IMR-90 (cell line): ENCODE results near the gene FAM120A. TPM values are rescaled to one million over a fixed set of nuclear protein-coding genes. Genes with fewer than 3 reads are reported as not detected.

Experiments
- ATAC-seq: fragments of 200-7000 bp; cut with Tn5 transposase; 2 replicates; pipeline ENCODE4 v1.9.1; 2020; ENCODE audit warnings: low read depth, mild to moderate bottlenecking, moderate library complexity
- BruUV-seq: library from RNA; stranded (reverse); fragments of 400-500 nt; replicated peaks from 2 replicates; lab custom pipeline; 2021; lab: Mats Ljungman, UMichigan
- CTCF ChIA-PET: fragments of 300-600 bp; formaldehyde crosslinking; extraction: SDS; loops from one replicate; lab custom pipeline; 2021; ENCODE audit warnings: antibody characterized with exemption; lab: Yijun Ruan, JAX
- POLR2A ChIA-PET: fragments of 300-600 bp; sonication (Branson Sonifier 250); formaldehyde crosslinking; loops from one replicate; lab custom pipeline; 2022; ENCODE audit warnings: antibody characterized with exemption; ENCODE audit not compliant: unreplicated experiment; lab: Charles Lee
- DNase-seq: peaks from one replicate; pipeline ENCODE4 v3.0.0; 2013
- H2AFZ ChIP-seq: replicated peaks from 2 replicates; pipeline ENCODE3; 2013; ENCODE audit warnings: low read length, mild to moderate bottlenecking; ENCODE audit not compliant: poor library complexity
- H2AK5ac ChIP-seq: 2 replicates; pipeline ENCODE4 v1.6.1; 2013; ENCODE audit warnings: low read depth, low read length, inconsistent platforms
- H2AK9ac ChIP-seq: replicated peaks from 2 replicates; pipeline ENCODE3; 2013; ENCODE audit warnings: mild to moderate bottlenecking, low read depth, low read length, moderate library complexity; ENCODE audit not compliant: poor library complexity
- H2BK120ac ChIP-seq: 2 replicates; pipeline ENCODE4 v1.6.1; 2013; ENCODE audit warnings: low read depth, low read length, inconsistent platforms
- H2BK15ac ChIP-seq: 3 replicates; pipeline ENCODE4 v1.6.1; 2013; ENCODE audit warnings: low read depth, low read length, inconsistent platforms
- H2BK20ac ChIP-seq: 2 replicates; pipeline ENCODE4 v1.6.1; 2013; ENCODE audit warnings: low read depth, mild to moderate bottlenecking, inconsistent platforms, low read length, moderate library complexity
- H2BK5ac ChIP-seq: 2 replicates; pipeline ENCODE4 v1.6.1; 2013; ENCODE audit warnings: mild to moderate bottlenecking, low read depth, low read length, inconsistent platforms; ENCODE audit not compliant: poor library complexity, severe bottlenecking
- H3K14ac ChIP-seq: replicated peaks from 2 replicates; pipeline ENCODE4 v1.6.1; 2013; ENCODE audit warnings: low read depth, low read length, inconsistent platforms
- H3K18ac ChIP-seq: 2 replicates; pipeline ENCODE4 v1.6.1; 2013; ENCODE audit warnings: low read depth, low read length, control low read depth
- H3K23ac ChIP-seq: 2 replicates; pipeline ENCODE4 v1.6.1; 2013; ENCODE audit warnings: low read depth, low read length, inconsistent platforms
- H3K27ac ChIP-seq: 2 replicates; pipeline ENCODE4 v1.5.1; 2013; ENCODE audit warnings: mild to moderate bottlenecking, control low read depth, low read length; ENCODE audit not compliant: insufficient read depth
- H3K27me3 ChIP-seq: 2 replicates; pipeline ENCODE4 v1.6.1; 2013; ENCODE audit warnings: low read length; ENCODE audit not compliant: control insufficient read depth, insufficient read depth
- H3K36me3 ChIP-seq: 2 replicates; pipeline ENCODE4 v1.6.1; 2013; ENCODE audit warnings: low read length, mixed read lengths; ENCODE audit not compliant: control insufficient read depth, insufficient read depth
- H3K4ac ChIP-seq: 2 replicates; pipeline ENCODE4 v1.6.1; 2013; ENCODE audit warnings: low read depth, low read length, inconsistent platforms
- H3K4me1 ChIP-seq: 2 replicates; pipeline ENCODE4 v1.6.1; 2013; ENCODE audit warnings: low read length, mixed read lengths; ENCODE audit not compliant: control insufficient read depth, insufficient read depth
- H3K4me2 ChIP-seq: 2 replicates; pipeline ENCODE4 v1.6.1; 2013; ENCODE audit warnings: low read depth, mild to moderate bottlenecking, control low read depth, low read length, moderate library complexity
- H3K4me3 ChIP-seq: 2 replicates; pipeline ENCODE4 v1.5.1; 2013; ENCODE audit warnings: low read depth, mild to moderate bottlenecking, control low read depth, low read length, moderate library complexity; ENCODE audit not compliant: insufficient read depth
- H3K56ac ChIP-seq: 2 replicates; pipeline ENCODE4 v1.6.1; 2013; ENCODE audit warnings: low read length, inconsistent platforms; ENCODE audit not compliant: insufficient read depth; ENCODE audit errors: extremely low read depth
- H3K79me1 ChIP-seq, 2 experiments: 2 replicates each; pipeline ENCODE4 v1.6.1; 2013; ENCODE audit warnings: low read length in 2 of 2, inconsistent platforms in 1 of 2, low read depth in 1 of 2
- H3K9ac ChIP-seq: 2 replicates; pipeline ENCODE4 v1.6.1; 2013; ENCODE audit warnings: low read depth, low read length, control low read depth
- H3K9me1 ChIP-seq: 2 replicates; pipeline ENCODE4 v1.6.1; 2013; ENCODE audit warnings: low read length, inconsistent platforms; ENCODE audit not compliant: insufficient read depth
- H3K9me3 ChIP-seq: 2 replicates; pipeline ENCODE4 v1.6.1; 2013; ENCODE audit warnings: low read length; ENCODE audit not compliant: control insufficient read depth, insufficient read depth
- H4K20me1 ChIP-seq: 2 replicates; pipeline ENCODE4 v1.6.1; 2013; ENCODE audit warnings: low read length, inconsistent platforms; ENCODE audit not compliant: insufficient read depth
- H4K5ac ChIP-seq: 2 replicates; pipeline ENCODE4 v1.6.1; 2013; ENCODE audit warnings: mild to moderate bottlenecking, low read depth, low read length, control low read depth
- H4K8ac ChIP-seq, 2 experiments: 2 replicates each; pipeline ENCODE4 v1.6.1; 2013; ENCODE audit warnings: low read depth in 2 of 2, low read length in 2 of 2, control low read depth in 1 of 2, inconsistent platforms in 1 of 2
- H4K91ac ChIP-seq: 2 replicates; pipeline ENCODE4 v1.6.1; 2013; ENCODE audit warnings: low read depth, low read length, inconsistent platforms; ENCODE audit not compliant: insufficient read depth
- CTCF ChIP-seq: conservative IDR thresholded peaks from 2 replicates; pipeline ENCODE4 v1.5.1; 2012; ENCODE audit warnings: mild to moderate bottlenecking, low read depth, low read length, improper control_type of control experiment
- MXI1 ChIP-seq: IDR thresholded peaks from 2 replicates; pipeline ENCODE4 v1.6.1; 2012; ENCODE audit warnings: low read depth, mild to moderate bottlenecking, low read length, moderate library complexity, borderline replicate concordance
- SMC3 ChIP-seq: fragments of 150-350 bp; IDR thresholded peaks from 2 replicates; pipeline ENCODE4 v1.6.1; 2016; ENCODE audit warnings: low read depth, mild to moderate bottlenecking, antibody characterized with exemption, low read length, moderate library complexity
- WGBS, 2 experiments: methylation state at CpG; one replicate each; pipeline versions ENCODE4 v1.1.5 to v1.1.7; 2013; ENCODE audit warnings: missing lambda C conversion rate in 2 of 2; ENCODE audit not compliant: insufficient read length in 1 of 2; ENCODE audit errors: extremely low coverage in 2 of 2; 5-methylcytosine and 5-hydroxymethylcytosine counted together
- dilution Hi-C: fragments of 300-500 bp; cut with HindIII; formaldehyde crosslinking; loops from one replicate; pipeline ENCODE4 v1.14.3; 2018; ENCODE audit warnings: low sequenced_read_pairs; ENCODE audit not compliant: unreplicated experiment
- in situ Hi-C: fragments of 300-500 bp; cut with MboI; formaldehyde crosslinking; loops from 3 replicates; pipeline ENCODE4 v1.14.3; 2019; ENCODE audit warnings: low sequenced_read_pairs, inconsistent platforms, mixed read lengths
- intact Hi-C: fragments of 100-400 bp; cut with micrococcal nuclease; formaldehyde crosslinking; loops from 2 replicates; pipeline ENCODE4 v1.10.0; 2022
- polyA plus RNA-seq, 3 experiments: library from polyadenylated mRNA; depleted of rRNA; stranded (reverse); fragments of >200 nt; gene quantifications; 2 replicates each; pipeline ENCODE4 v1.2.3, GENCODE V29; 2012; ENCODE audit warnings: low replicate concordance in 1 of 3
- total RNA-seq: library from RNA; depleted of rRNA; stranded (reverse); fragments of >200 nt; gene quantifications from 2 replicates; pipeline ENCODE4 v1.2.3, GENCODE V29; 2012

The FAM120A gene
- total and polyA plus RNA-seq, 2 of the 4 experiments (the other 2 are of a cell fraction) = 61.6 to 75.1 TPM

- H3K56ac ChIP-seq = peak overlapping the region; percentile 79
- peak overlapping the region; percentile 95 for H3K4ac ChIP-seq
- H3K14ac ChIP-seq = peak overlapping the region; percentile 79; the same call in 1 of the 2 replicates
- ChIA-PET CTCF (interaction anchor here (2.5 kb wide), 1 partner anchor 114 kb away, joined by 12 read pairs; no protein-coding TSS in a partner anchor), POLR2A (interaction anchor here (1.0 kb wide), 1 partner anchor 114 kb away, joined by 3 read pairs; no protein-coding TSS in a partner anchor)
- TF ChIP-seq SMC3 (no peak), CTCF (0 out of 2 replicates have a peak, but pooled peaks have one; percentile 13), MXI1 (peak; percentile 84; the same call in 1 of the 2 replicates)
- peak overlapping the region; percentile 88 for H2AK5ac ChIP-seq
- no peaks in the 10 kb centered on the region; the same call in 1 of the 2 replicates for H3K4me1 ChIP-seq
- dilution Hi-C loops = no loop called here
- peak overlapping the region; percentile 59 for H2BK5ac ChIP-seq
- H3K79me1 ChIP-seq = peaks cover 8 to 18% of the 10 kb centered on the region in 2 experiments; a peak in 3 of 4 replicates
- peak overlapping the region; percentile 98 for H3K27ac ChIP-seq
- no peak overlapping the region for H2BK20ac ChIP-seq
- H3K4me3 ChIP-seq = peak overlapping the region; percentile 75
- no peak overlapping the region for H2BK15ac ChIP-seq
- no TSS peak for BruUV-seq
- WGBS, 2 experiments = 0% methylated on average over 36 of the region's 92 CpGs; no CpG with 5 or more reads in 1 of the 2 experiments
- no peaks in the 10 kb centered on the region for H3K27me3 ChIP-seq
- peak overlapping the region; percentile 10; the same call in 1 of the 2 replicates for H4K91ac ChIP-seq
- peak overlapping the region; percentile 92 for H3K4me2 ChIP-seq
- peak overlapping the region; percentile 90 for H3K23ac ChIP-seq
- peak overlapping the region; percentile 99 for H3K9ac ChIP-seq
- intact Hi-C loops = loop anchor here (2.0 to 10.0 kb wide), 3 partner anchors 61 to 357 kb away; partner anchors contain the start of genes CARD19 and NINJ1
- H2BK120ac ChIP-seq = no peak overlapping the region
- H4K20me1 ChIP-seq = peaks cover 32% of the 10 kb centered on the region
- DNase-seq (peak; percentile 33), ATAC-seq (peak; percentile 35)
- H4K5ac ChIP-seq = peak overlapping the region; percentile 6; the same call in 1 of the 2 replicates
- peaks cover 11% of the 10 kb centered on the region for H3K36me3 ChIP-seq
- no peak overlapping the region; the same call in 1 of the 2 replicates for H3K18ac ChIP-seq
- peak overlapping the region; percentile 91 for H2AK9ac ChIP-seq
- peak overlapping the region; percentile 94 for H2AFZ ChIP-seq
- in situ Hi-C loops = loop anchor here (10.0 to 25.0 kb wide), 3 partner anchors 113 to 710 kb away; no protein-coding TSS in a partner anchor
- no peaks in the 10 kb centered on the region for H3K9me1 ChIP-seq
- H4K8ac ChIP-seq = peak overlapping the region; percentile 38 to 49; a peak in 2 of 4 replicates
- no peaks in the 10 kb centered on the region for H3K9me3 ChIP-seq
Observed at GRCh38 chr9:93451849-93452709, 594 bp downstream of the FAM120A start.
